ENCODE measurements around the gene ETFA.

- TF ChIP-seq, protein P1, sequence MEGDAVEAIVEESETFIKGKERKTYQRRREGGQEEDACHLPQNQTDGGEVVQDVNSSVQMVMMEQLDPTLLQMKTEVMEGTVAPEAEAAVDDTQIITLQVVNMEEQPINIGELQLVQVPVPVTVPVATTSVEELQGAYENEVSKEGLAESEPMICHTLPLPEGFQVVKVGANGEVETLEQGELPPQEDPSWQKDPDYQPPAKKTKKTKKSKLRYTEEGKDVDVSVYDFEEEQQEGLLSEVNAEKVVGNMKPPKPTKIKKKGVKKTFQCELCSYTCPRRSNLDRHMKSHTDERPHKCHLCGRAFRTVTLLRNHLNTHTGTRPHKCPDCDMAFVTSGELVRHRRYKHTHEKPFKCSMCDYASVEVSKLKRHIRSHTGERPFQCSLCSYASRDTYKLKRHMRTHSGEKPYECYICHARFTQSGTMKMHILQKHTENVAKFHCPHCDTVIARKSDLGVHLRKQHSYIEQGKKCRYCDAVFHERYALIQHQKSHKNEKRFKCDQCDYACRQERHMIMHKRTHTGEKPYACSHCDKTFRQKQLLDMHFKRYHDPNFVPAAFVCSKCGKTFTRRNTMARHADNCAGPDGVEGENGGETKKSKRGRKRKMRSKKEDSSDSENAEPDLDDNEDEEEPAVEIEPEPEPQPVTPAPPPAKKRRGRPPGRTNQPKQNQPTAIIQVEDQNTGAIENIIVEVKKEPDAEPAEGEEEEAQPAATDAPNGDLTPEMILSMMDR (IDR thresholded peaks at IDR 0.05; ENCODE audit: low read depth, low read length), result no peak
- no peak for TF ChIP-seq EZH2phosphoT487 (IDR thresholded peaks at IDR 0.05; ENCODE audit: low read depth)
These were observed 34.8 kb upstream of the ETFA start for GRCh38 chr15:76345880-76346668.
